Anterior cingulate cortex (tissue), 58 donors: ENCODE results near the gene RIOK3.
"Not testable (repeated sequence)": the region's sequence is repeated elsewhere in the genome, so short reads cannot be mapped to it uniquely, and the experiment has no call there.

ENCODE experiments used
- DNase-seq, 58 donors: peaks; one replicate each; lab custom pipeline; 2025; lab: John Stamatoyannopoulos, UW

RIOK3 gene

DNA sequence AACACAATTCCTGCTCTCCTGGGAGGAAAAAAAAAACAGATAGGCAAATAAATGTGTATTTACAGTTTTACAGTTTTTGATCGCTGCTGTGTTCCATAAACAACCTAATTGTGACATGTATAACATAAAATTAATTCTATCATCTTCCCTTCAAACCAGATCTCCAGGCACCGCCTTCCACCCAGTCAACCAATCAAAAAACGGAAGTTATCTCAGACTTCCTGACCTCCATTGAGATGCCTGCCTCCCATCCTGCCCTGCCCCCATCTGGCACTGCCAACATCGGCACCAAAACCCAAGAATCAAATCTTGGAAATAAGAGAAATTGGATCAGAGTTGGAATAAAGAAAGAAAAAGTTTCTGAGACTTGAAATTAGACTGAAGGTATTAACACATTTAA lies 3.1 kb upstream of the RIOK3 start:
- DNase-seq = no peak

DNA sequence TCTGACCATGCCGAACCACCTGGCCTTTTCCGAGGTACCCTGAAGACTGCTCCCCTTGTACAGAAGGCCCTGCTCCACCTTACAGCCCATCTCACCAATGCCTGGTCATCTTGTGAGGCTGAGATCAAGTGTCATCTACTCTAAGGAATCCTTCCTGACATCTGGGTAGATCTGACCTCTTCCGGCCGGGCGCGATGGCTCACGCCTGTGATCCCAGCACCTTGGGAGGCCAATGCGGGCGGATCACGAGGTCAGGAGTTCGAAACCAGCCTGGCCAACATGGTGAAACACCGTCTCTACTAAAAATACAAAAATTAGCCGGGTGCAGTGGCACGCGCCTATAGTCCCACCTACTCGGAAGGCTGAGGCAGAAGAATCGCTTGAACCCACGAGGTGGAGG lies 2.1 kb upstream of the RIOK3 start:
- DNase-seq = no peak

DNA sequence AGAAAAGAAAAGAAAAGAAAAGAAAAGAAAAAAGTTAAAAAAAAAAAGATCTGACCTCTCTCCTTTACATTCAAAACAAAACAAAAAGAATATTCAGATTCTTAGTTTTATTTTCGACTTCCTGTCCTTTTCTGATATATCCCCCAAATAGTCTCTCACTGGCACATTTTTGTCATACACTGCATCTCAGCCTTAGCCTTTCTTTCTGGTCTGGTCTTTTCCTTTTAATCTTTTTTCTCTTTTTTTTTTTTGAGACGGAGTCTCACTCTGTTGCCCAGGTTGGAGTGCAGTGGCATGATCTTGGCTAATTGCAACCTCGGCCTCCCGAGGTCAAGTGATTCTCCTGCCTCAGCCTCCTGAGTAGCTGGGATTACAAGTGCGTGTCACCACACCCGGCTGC lies 1.6 kb upstream of the RIOK3 start:
- DNase-seq = no peak

DNA sequence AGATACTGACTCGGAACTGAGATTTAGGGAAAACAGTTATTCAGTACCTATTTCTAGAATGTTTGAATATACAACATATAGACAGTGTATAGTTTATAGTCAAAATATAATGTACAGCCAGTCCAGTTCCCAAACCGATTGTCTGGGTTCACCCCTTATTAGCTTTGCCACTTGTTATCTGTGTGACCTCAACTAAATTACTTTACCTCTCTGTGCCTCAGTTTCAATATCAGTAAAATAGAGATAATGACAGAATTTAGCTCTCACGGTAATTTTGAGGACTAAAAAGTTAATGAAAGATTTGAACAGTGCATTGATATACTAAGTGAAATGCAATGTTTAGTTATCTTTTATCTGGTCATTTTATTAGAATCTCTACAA lies 750 bp upstream of the RIOK3 start:
- no peak for DNase-seq

DNA sequence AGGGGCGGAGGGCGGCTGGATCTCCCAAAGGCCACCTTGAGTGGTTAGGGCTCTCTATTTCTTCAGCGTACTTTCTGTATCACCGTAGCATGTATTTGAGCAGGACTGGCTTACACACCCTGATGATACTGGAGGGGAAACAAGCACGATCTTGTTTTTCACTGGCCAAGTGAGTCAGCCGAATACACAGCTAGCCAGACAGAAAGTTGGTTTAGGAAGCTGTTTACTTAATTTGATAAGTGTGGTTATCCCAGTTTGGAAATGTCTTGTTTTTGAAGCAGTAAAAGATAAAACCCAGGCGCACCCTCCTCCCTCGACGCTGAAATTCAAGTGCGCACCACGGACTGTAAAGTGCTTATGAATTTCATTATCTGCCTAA lies 582 bp downstream of the RIOK3 start:
- peak in 3 of 58 donors; percentile 43 to 52 (median 48) for DNase-seq

DNA sequence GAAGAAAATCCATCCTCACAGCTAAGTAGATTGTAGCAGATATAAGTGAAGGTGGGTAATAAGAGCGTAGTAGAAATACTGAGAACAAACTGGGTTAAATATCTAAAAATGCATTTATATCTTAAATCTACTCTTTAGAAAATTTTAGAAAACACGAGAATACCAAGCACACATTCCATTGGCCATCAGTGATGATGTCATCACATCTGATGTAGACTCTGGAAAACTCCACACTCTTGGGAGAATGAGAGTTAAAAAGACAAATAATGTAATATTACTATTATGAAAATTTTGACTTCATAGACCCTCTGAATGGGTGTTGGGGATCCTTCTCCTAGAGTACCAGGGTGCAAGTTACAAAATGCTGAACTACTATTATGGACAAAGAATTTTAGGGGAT lies 3.7 kb downstream of the RIOK3 start:
- no peak for DNase-seq

DNA sequence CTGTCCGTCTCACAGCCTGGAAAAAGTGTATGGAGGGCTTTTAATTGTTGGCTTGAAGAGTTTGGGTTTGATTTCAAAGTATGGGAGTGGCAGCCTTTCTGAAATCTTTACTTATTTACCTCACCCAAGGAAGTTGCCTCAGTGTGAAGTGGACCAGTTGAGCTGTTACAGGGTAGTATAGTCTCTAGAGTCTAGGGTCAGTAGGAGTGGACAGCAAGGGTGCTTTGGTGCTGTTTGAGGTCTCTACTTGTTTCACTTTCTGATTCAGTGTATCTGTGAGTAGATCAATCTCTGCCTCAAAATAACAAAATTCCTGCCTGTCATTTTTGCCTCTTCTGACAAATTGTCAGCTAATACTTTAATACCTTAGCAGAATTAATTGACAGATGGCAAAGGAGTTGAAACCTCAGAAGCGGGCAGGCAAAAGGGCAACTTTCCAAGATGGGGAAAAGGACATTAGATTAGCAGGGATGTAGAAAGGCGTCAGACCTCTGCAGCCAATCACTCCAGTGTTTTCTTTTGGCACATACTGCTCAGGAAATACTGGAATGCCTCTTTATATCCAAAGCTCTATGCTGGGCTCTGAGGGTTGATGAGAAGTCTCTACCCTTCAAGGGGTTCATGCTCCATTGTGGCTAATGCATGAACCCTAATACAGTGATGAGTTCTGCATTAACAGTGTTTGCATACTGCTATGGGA lies 5.9 kb downstream of the RIOK3 start:
- DNase-seq = no peak

DNA sequence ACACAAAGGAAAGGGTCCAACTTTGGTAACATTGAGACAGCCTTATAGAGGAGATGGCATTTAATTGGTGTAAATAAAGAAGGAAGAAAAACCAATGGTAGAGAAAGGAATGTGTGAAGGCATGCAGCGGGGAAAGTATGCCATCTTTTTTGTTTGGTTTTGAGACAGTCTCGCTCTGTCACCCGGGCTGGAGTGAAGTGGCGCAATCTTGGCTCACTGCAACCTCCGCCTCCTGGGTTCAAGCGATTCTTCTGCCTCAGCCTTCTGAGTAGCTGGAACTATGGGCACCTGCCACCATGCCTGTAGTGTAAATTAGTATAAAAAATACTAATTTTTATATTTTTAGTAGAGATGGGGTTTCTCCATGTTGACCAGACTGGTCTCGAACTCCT lies 6.4 kb downstream of the RIOK3 start:
- DNase-seq = no peak

DNA sequence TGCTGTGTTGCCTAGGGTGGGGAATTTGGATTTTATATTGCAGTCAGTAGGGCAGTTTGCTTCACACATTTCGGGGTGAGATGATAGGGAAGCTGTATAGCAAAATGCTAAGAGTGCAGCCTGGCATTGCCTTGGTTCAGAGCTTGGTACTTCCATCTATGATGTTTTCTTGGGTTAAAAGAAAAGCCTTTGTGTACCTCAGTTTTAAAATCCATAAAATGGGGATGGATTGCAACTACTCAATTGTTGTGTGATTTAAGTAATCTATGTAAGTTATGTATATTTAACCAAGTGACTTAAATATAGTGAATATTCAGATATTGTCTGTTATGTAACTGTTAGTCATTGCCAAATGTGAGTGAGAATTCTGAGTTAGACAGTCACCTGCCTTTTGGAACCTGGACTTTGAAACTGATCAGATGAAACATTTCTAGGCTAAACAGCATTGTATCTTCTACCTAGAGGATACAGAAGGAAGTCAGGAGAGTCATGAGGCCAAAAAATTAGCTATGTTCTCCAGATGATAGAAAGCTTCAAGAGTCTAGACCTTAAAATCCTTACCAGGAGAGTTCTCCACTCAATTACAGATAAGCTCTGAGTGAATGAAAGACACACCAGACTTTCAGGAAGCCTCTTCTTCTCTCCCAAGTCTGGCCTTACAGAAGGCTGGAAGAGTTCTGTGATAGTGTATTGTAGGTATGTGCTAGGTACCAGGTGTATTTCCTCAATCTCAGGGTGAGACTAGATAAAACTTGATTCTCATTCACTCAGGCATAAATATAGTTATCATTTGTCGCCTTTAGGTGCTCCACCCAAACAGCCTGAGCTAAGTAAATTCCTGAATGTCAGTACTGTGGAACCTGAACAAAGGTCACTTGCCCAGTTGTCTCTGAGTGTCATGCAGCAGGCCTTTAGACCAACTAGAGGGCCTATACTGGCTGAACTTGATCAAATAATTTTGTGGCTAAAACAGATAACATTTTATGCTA lies 7.5 kb downstream of the RIOK3 start:
- DNase-seq = no peak

DNA sequence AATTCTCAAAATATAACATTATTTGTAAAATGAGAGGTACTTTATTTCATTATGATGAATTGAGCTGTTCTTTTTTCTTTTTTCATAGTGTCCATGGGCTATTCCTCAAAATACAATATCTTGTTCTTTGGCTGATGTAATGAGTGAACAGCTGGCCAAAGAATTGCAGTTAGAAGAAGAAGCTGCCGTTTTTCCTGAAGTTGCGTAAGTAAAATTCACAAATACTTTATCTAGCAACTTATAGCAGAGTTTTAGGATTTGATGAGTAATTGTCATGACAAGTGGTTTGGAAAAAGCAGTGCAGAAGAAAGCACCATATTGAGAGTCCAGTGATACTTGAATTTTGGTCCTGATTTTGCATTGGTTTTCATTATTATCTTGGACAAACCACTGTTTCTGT lies 9.8 kb downstream of the RIOK3 start:
- DNase-seq = no peak

DNA sequence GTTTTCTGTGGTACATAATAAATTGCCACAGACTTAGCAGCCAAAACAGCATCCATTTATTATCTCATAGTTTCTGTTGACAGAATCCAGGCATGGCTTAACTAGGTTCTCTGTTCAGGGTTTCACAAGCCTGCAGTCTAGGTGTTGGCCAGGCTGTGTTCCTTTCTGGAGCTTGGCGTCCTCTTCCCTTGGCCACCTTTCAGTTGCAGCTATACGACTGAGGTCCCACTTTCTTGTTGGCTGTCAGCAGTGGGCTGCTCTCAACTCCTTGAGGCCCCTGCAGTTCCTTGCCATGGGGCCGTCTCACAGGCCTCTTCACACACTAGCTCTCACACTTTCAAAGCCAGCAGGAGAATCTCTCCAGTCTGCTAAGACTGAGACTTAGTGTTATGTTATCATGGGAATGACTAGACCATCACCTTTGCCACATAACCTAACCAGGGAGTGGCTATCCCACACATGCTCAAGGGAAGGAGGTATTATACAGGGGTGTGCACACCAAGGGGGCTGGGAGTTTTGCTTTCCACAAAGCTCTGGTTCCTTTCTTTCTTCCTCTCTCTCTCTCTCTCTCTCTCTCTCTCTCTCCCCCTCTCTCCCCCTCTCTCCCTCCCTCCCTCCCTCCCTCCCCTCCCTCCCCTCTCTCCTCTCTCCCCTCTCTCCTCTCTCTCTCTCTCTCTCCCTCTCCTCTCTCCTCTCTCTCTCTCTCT lies 15.8 kb downstream of the RIOK3 start:
- no peak for DNase-seq

DNA sequence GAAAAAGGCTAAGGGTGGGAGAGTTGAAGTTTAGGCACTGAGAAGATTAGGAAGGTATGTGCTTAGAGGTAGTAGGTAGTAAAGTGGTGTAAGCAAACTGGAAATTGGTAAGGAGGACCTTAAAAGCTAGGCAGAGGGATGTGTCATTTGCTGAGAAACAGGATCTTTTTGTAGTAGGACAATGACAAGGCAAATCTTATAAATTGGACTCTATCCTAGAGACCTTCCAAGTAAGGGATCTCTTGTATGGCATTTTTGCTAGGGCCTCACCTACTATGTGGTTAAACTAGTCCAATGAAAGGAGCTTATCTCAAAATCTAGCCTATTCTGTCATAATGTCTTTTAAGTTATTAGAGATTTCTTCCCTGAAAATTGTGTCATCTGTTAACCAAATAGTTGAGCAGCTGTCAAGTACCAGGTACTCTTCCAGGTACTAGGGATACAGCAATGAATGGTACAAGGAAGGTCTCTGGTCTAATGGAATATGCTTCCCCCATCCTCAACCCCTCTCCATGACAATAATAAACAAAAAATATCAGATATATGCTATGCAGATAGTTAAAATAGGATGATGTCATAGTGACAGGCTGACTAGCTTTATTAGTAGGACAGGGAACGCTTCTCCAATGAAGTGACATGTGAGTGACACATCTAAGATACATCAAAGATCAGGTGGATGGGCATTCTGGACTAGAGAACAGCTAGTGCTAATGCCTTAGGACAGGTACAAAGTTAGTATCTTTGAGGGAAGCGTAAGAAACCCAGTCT lies 17.7 kb downstream of the RIOK3 start:
- DNase-seq = no peak

DNA sequence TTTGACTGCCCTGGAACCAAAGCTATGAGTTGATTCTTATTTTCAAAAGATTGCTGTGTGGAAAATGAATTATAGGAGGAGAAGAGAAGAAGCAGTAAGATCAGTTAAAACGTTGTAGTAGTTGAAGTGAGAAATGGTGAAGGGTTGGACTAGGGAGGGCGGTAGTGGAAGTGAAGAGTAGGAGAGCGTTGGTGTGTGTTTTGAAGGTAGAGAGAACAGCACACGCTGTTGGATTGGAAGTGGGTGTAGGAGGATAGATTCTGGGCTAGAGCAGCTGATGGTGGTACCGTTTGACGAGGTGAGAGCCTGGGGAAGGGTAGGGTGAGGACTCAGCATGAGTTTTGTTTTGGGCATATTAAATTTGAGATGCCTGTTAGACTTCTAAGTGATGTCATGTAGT lies 18.4 kb downstream of the RIOK3 start:
- no peak for DNase-seq

DNA sequence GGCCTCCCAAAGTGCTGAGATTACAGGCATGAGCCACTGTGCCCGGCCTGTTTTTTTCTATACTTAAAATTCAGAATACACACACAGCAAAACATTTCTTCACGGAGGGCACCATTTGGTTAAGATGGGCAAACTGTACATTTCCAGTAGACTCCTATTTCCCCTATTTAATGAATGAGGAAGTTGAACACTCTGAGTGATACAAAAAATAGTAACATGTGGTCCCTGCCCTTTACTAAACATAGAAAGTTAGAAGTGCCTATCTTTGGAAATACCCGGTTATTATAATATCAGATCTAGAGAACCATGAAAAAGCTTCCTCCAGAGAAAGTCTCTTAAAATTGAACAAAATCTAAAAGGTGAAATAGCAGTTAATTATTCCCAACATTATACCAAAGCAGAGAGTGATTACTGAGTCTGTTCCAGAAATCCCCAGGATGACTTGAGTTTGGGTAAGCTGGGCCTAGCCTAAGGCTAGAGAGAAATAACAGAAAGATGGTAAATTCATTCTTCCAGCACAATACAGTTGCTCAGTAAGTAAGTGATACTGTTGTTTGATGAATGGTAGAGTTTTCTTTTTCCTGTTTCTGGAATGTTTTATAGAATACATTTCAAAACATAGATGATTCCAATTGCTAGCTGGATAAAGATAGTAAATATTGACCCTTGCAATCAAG lies 26.9 kb downstream of the RIOK3 start:
- no peak for DNase-seq

DNA sequence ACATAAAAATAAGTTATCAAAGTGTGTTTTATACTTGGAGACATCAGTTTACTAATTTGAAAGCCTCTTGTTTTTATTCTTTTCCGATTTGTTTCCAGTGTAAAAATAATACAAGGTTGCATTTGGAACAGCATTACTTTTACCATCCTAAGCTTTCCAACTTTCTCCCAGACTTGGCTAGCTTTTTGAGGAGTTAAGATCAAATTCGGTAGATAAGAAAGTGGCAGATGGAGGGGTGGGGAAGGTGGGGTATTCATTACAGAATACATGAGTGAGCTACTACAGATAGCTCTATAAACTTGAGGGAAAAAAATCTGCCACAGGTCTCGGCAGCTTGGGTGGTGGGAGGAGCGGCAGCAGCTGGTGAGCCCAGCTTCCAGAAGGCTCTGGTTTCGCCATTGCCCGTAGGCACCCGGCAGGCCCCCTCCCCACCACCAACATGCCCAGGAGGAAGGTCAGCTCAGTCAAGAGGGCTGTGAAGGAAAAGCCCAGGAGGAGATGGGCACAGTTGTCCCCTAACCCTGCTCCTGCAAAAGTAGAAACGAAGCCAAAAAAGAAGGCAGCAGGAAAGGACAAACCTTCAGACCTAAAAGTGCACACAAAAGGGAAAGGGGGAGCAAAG lies 31.6 kb downstream of the RIOK3 start:
- DNase-seq = no peak

DNA sequence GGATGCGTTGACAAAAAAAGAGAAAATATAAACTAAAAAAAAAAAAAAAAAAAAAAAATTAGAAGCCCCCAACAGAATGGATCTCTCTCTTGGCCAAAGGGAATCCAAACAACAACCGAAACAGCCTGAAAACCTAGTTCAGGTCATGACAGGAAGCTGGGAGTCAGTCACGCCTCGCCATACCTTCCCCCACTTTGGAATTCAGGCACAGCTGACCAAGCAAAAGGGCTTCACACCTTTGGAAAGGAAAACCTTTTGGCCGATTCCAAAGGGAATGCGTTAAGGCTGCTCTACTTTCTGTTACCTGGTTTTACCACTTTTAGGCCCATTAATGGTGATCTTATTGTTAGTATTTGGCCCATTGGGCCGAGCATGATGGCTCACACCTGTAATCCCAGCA lies 32.3 kb downstream of the RIOK3 start:
- DNase-seq = no peak

DNA sequence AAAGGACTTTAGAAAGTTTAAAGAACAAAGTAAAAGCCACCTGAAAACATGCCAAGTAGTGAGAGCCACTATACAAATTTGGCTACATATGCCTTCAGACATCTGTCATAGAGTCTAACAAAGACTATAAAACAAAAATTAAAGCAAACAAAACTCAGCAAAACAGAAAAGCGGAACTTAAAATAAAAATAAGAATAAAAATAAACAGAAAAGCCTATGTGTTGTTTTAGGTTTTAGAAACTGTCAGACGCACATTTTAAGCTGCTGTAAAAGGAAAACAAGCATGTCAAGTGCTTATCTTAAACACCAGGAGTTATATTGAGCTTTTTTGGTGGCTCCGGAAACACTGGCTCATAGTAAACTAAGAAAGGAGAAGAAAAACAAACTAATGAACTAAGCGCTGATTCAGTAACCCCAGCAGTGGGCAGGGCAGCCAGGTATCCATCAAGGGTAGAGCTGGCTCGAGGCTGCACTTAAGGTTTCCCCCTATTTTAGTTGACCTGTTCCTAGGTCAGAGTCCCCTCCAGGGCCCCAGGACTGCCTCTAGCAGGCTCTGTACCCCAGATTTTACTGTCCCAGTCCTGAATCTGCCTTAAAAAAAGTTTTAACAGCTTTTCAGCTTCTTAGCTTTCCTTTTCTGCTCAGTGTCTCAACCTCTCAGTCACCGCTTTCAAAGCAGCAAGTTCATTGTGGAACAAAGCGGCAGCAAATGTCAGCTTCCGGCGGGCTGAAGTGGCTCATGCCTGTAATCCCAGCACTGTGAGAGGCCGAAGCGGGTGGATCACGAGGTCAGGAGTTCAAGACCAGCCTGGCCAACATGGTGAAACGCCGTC lies 34.9 kb downstream of the RIOK3 start:
- DNase-seq = no peak

DNA sequence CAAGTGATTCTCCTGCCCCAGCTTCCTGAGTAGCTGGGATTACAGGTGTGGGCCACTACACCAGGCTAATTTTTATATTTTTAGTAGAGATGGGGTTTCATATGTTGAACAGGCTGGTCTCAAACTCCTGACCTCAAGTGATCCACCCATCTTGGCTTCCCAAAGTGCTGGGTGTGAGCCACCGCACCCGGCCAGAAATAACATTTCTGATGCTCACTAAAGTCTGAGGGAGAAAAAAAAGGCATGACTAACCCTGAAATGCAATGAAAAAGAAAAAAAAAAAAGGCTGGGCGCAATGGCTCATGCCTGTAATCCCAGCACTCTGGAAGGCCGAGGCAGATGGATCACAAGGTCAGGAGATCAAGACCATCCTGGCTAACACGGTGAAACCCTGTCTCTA lies 36.5 kb downstream of the RIOK3 start:
- not testable (repeated sequence) for DNase-seq

DNA sequence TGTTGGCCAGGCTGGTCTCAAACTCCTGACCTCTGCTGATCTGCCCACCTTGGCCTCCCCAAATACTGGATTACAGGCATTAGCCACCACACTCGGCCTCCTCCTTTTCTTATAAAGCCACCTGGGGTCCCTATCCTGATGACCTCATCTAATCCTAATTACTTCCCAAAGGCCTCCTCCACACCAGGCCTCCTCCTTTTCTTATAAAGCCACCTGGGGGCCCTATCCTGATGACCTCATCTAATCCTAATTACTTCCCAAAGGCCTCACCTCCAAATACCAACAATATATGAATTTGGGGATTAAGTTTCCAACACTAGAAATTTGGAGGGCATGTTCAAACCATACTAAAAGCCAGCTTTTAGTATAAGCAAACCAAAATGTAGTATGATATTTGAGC lies 40.6 kb downstream of the RIOK3 start:
- no peak for DNase-seq
